NOMO-1 treated with DMSO at 0.1 percent for 48 hours (cell line): Measurements from ENCODE around the gene UBL4A.

Experiments used
- DNase-seq: peaks from one replicate; lab custom pipeline; 2025; ENCODE audit not compliant: unreplicated experiment; lab: John Stamatoyannopoulos, UW

The UBL4A gene

DNA sequence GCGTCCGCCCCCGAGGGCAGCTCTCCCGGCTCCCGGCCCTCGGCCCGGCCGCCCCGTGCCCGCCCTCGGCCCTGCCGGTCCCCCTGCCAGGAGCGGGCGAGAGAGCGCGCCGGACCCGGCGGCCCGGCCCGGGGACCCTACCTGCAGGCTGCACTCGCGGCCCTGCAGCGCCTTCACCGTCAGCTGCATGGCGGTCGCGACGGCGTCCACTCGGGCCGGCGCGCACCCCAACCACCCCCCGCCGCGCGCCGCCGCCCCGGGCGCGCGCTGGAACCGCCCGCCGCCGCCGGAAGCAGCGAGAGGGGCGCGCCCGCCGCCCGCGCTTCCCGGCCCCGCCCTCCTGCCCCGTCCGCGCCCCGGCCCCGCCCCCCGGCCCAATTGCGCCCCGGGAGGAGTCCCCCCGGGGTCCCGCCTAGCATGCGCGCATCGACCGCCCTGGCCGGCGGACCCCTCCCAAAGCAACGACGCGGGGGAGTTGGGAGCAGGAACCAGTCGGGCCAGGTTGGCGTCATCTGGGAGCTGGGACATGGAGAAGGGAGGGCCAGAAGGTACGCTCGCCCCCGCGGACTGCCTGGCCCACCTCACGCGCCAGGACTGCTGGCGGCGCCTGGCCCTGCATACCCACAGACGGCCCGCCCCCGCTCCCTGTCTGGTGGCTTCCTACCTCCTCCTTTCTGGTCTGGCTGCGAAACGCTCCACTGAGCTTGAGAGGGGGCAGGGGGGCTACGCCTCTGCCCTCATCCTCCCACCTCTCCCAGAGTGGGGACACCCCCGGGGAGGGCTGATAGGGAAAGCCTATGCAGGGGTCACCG, at the start of gene UBL4A:
Gene UBL4A, minus strand, starts transcription at position 220 of the 812 bp plus-strand sequence. Its CDS starts 31 bp downstream, at position 189.
- DNase-seq: no peak

DNA sequence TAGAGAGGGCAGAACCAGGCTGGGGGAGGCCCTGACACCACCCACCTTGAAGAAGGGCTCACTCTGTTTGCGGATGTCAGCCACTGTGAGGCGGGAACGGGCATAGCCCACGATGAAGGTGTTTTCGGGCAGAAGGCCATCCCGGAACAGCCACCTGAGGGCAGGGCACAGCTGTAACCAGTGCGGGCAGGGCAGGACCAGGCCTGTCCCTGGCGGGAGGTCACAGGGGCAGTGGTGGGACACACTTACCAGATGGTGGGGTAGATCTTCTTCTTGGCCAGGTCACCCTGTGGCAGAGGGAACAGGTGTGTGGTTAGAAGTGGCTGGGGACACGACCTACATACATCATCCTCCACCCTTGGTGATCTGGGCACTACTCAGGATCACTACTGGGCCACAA, 49.5 kb upstream of the UBL4A start:
- DNase-seq: no peak

DNA sequence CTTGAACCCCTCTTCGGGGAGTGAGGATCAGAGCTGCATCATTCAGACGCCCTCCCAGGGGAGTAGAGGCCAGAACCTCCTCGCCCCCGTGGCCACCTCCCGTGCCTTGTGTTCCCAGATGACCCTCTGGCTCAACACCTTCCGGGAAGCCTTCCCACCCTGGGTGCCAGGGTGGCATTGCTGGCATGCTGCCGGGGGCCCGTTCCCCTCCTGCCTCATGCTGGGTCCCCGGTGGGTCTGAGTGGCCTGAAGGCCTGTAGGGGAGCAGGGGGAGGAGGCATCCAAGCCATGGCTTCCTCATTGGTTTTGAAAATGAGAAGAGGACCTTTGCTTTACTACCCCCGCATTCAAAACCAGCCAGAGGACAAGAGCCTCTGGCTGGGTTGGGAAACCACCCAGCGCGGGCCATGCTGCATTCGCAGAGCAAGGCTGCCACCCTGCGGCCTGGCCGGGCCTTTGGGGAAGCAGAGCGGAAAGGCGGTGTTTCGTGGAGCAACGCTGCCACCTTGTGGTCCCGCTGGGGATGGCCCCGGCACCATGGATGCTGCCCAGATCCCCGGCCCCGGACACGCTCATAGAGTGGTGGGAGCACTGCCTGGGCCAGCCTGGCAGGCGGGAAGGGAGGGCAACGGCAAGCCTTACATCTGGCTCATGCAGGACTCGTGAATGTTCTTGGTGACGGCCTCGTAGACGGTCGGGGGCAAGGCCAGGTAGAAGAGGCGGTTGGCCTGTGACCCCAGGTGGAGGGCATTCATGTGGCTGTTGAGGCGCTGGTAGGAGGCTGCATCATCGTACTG, 48.3 kb upstream of the UBL4A start:
- peak; percentile 82 for DNase-seq

DNA sequence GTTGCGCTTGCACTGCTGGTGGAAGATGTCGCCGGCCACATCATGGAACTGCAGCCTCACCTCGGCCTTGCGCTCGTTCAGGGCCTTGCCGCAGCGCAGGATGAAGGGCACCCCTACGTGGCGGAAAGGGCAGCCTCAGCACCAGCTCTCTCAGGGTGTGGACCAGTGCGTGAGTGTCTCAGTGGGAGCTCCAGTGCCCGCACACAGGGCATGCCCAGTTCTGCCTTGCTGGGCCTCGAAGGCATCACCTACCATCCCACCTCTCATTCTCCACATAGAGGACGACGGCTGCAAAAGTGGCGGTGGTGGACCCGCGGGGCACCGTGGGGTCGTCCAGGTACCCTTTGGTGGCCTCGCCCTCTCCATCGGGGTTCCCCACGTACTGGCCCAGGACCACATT, 46.3 kb upstream of the UBL4A start:
- DNase-seq: no peak

DNA sequence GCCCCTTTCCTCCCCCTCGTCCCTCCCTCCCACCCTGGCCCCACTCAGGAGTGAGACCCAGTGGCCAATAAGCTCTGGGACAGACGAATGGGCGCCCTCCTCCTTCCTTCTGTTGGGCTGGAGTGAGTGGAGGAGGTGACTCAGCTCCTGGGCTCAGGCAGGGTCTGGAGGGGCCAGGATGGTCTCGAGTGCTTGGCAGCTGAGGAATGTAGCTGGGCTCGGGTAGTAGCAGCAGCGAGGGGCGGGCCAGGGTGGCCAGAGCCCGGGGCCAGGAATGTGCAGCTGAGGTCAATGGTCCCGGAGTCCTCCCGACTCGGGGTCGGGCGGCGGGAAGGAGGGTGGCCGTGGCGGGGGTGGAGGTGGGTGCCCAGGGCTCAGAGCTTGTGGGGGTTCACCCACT, 45.2 kb upstream of the UBL4A start:
- DNase-seq: no peak

DNA sequence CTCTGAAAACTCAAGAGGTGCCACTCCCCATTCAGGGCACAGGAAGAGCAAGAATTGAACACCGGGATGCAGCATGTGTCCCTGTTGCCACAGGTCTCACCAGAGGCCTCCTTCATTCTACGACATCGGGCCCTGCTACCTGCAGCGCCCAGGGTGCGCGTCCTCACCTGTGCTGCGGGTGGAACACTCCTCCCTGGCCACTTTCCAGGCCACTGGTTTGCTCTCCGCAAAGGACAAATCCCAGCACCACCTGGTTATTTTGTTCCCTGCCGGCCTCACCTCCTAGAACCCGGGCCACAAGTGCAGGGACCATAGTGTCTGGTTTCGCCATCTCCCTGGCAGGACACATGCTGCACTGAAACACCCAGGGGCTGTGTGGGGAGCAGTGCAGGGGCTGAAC, 43.9 kb upstream of the UBL4A start:
- DNase-seq: no peak

DNA sequence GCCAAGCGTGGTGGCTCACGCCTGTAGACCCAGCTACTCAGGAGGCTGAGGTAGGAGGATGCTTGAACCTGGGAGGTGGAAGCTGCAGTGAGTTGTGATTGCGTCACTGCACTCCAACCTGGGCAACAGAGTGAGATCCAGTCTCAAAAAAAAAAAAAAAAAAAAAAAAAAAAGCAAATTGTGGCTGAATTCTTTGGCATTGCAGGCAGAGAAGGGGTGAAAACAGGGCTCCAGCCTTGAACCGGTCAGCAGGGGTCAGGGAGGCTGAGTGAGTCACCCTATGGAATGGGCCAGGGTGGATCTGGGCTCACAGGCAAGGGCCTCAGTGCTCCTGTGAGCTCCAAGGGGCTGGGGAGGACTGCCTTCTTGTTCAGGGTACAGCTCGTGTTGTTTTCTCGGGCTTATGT, 42.8 kb upstream of the UBL4A start:
- DNase-seq: no peak

DNA sequence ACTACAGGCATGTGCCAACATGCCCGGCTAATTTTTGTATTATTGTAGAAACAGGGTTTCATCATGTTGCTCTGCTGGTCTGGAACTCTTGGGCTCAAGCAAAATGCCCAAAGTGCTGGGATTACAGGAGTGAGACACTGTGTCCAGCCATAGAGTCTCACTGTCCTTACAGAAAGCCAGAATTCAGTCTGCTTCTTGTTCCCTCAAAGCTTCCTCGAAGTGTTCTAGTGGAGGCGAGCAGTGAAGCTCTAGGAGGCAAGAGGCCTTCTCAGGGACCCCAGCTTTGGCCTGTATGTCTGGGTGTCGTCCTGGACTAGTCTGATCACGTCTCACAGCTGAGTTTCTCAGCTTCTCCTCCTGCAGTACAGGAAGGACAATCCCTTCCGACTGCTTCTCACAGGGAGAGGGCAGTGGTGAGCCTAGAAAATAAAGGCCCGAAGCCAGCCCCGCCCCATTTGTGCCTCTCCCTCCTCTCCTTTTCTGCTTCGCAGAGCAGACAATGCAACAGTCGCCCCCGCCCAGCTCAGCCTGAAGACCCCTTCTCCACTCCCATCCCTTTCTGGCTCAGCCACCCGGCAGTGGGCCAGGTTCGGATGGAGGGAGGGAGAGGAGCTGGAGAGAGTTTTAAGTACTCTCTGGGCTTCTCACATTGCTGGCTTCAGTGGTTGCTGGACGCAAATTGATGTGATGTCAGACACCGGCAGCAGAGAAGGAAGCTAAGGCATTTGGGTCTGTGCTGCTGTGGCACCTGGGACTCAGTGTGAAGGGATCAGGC, 40.7 kb upstream of the UBL4A start:
- DNase-seq: peak; percentile 66

DNA sequence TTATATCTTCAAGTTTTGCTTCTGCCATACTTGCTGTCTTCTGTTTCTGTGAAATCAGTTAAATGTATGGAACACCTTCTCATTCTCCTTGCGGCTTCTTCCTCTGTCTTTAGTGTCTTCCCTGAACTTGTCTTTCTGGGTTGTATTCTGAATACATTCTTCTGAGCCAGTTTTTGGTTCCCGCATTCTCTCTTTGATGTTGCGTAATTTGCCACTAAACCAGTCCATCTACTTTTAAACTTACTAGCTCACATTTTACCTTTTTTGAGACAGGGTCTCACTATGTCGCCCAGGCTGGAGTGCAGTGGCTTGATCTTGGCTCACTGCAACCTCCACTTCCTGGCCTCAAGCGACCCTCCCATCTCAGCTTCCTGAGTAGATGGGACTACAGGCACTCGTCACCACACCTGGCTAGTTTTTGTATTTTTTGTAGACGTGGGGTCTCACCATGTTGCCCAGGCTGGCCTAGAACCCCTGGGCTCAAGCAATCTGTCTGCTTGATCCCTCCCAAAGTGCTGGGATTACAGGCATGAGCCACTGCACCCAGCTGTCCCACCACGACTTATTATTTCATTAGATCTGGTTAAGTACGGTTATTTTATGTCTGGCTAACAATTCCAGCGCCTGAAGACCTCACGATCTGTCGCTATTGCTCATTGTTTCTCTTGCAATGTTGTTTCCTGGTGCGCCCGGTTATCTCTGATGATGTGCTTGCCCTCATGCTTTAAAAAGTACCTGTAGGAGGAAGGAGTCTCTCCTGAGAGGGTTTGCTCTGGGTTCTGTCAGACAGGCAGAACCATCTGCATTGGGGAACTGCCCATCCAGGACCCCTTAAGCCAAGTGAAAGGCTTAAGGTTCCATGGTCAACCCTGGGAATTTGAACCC, 39.4 kb upstream of the UBL4A start:
- DNase-seq: no peak

DNA sequence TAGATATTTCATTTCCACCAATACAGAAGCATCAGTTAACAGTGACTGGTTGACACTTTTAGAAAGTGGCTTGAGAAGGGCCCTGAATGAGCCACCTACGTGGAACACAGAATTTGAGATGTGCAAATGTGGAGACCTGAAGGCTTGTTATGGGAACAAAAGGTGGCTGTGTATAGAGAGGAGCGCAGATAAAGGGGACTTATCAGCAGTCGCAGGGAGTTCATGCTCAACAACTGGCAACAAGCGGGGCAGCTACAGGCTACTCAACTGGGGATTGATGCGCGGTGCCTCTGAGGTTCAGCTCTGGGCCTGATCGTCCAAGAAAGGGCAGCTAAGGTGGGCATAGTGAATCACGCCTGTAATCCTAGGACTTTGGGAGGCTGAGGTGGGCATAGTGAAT, 33.0 kb upstream of the UBL4A start:
- DNase-seq: no peak

DNA sequence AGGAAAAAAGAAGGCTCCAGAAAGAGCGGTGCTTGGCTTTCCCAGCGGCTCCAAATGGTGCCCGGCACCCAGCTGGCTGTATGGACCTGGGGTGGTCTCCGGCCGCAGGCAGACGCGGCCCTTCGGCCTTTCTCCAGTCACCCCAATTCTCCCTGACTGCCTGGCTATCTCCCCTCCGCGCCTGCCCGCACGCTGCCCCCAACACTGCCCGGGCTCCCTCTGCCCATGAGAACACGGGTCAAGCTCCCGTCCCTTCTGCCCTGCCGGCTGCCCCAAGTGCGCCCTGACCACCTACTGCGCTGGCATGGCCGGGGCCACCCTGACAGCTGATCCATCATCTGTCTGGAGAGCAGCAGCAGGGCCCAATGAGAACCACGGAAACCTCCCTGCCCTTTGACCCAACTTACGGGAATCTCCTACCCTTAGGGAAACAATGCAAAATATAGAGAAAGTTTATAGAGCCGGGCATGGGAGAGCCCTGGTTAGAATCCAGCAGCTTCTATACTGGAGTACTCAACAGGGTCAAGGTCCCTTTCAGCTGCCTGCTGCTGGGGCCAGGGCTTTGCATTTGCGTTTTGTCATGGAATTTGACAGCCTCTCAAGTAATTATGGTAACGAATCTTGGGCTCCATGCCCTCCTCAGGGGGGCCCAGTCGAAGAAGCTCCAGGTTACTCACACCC, 30.8 kb upstream of the UBL4A start:
- DNase-seq: no peak

DNA sequence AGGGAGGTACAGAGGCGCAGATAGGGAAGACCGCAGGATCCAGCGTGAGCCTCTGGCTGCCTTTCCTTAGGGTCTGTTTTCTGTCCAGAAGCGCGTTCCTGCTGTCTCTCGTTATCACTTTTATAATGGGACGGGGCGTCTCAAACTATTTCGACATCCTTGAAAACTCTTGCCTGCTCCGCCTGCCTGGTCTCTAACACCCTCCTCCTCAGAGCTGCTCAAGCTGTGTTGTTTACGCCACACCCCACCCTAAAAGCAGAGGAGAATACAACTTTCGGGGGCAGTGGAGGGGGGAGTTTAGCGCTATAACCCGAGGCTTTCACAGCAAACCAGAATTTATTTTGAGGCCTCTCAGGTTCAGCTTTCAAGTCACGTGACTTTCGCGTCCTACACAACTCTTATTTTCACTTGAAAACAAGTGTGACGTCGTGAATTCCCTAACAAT, 30.3 kb upstream of the UBL4A start:
- DNase-seq: peak; percentile 31

DNA sequence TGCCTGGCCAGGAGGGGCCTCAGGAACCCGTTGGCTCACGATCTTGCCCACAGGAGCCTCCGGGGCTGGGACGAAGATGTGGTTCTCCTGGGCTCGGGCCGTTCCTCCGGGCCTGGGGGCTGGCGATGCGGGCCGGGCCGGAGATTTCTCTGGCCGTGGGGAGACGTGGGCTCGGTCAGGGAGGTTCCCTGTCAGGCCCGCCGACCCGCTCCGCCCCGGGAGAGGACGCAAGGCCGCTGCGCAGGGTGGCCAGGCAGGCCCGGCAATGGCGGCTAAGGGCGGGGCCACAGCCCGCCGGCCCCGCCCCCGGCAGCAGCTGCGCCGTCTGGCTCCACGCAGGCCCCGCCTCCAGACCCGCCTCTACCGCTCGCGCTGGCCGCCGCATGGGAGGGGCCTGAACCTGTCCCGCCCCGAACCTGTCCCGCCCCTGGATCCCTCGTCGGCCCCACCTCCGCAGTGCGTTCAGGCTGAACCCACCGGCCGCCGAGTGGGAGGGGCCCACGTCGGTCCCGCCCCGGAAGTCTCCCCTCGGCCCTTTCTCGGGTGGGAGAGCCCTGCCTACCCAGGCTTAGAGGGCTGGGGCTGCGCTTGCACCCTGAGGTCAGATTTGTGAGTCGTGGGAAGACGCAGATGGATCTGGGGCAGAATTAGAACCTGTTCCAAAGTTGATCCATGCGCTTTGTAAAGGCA, 29.7 kb upstream of the UBL4A start, which contains the start of gene FAM3A:
Gene FAM3A, minus strand, starts transcription at position 267 of the 690 bp plus-strand sequence. CDS start 460 bp downstream, outside the sequence.
- DNase-seq: peak; percentile 75

DNA sequence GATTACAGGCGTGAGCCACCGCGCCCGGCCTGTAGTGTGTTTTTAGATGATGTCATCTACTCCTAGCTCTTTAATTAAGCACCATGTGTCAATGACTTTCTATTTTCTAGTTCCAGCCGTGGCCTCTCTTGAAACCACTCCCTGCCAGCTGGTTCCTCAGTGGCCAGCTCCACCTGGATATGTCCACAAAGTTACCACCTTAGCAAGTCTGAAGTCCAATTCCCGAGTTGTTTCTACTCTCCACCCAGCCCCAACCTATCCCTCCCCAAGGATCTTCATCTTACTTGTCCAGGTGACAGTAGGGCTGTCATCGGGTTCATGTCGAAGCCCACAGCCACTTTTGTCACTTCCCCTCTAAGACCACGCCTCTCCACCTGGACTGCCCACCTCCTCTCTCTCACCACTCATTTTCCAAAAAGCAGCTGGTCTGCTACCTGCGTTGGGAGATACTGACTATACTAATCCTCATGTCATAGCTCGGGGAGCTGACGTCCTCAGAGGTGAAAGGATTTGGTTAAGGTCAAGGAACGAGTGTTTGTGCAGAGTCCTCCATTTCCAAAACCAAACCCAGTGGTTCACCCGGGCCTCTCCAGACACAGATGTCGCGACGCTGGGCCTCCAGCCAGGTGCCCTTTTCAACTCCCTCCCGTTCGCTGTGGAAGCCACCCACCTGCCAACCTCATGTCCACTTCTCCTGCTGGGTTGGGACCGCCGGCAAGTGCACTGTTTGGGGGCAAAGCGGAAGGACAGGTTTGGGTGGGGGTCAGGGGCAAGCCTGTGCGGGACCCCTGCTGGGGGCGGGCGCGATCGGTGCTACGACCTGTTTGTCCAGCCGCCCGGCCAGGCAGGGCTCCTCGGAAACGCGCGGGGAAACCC, 28.9 kb upstream of the UBL4A start:
- no peak for DNase-seq

DNA sequence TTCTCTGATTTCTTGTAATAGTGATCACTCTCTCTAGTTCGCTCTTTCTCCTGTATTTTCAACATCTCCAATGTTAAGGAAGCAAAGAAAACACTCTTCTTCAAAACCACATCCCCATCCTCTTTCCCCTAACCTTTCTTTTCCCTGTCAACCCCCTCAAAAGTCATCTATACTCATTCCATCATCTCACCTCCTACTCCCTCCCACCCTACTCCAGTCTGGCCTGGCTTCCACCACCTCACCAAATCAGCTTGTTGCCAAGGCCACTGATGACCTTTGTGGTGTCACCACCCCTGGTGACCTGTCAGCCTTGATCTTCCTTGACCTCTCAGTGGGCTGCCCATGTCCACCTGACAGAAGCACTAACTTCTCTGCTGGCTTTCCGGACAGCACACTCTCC, 27.3 kb upstream of the UBL4A start:
- DNase-seq: no peak

DNA sequence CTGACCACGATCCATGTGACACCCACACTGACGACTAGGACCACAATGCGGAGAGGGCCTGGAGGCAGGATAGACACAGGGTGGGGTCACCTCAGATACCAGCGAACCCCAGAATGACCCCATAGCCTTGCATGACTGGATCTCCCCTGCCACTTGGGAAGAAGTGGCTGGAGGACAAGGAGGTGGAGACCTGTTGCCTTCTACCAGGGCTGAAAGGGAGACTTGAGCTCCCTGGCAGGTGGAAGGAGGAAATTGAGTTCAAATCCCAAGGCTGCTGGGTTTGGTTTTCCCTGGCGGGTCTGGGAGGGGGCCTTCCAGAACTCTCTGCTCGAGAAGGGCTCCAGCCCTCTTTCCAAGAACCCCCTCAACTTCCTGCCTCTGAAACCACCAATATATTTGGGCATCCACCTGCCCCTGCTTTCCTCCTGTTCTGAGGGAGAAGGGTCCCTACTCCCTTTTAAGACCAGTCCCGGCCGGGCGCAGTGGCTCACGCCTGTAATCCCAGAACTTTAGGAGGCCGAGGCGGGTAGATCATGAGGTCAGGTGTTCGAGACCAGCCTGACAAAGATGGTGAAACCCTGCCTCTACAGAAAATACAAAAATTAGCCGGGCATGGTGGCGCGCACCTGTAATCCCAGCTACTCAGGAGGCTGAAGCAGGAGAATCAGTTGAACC, 26.6 kb upstream of the UBL4A start:
- no peak for DNase-seq

DNA sequence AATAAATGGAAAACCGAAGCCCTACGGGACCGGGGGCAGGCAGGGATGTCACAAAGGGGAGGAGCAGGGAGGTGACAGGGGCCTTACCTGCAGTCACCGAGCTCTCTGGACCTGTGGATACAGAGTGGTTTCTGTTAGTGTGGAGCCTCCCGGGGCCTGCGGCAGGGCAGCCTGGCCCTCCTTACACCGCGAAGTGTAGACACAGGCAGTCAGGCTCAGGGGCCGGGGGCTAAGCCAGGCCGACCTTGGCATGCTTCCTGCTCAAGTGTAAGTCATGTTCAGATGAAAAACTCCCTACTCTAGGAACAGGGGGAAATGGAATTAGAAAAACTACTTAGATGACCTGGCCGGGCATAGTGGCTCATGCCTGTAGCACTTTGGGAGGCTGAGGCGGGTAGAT, 25.3 kb upstream of the UBL4A start:
- DNase-seq: no peak

DNA sequence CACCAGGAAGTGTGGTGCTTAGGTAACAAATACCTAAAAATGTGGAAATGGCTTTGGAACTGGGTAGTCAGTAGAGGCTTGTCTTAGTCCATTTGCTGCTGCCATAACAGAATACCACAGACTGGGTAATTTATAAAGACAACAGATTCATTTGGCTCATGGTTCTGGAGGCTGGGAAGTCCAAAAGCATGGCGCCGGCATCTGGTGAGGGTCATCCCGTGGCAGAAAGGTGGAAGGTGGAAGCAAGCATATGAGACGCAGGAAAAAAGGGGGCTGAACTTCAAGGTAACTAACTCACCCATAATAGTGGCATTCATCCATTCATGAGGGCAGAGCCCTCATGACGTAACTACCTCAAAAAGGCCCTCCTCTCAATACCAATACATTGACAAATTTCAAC, 23.0 kb upstream of the UBL4A start:
- DNase-seq: no peak
